Activated T-cell treated with anti-CD3 and anti-CD28 coated beads for 4 hours (primary cell): ENCODE measurements around the gene RPGR.

Experiments
- DNase-seq: peaks from one replicate; pipeline ENCODE4 v3.0.0-alpha.2; 2020

The RPGR gene

GRCh38 chrX:38327007-38327774 is at the start of gene RPGR:
Gene RPGR, minus strand, starts transcription at chrX:38327509. Its CDS starts 142 bp downstream, at chrX:38327367.
- DNase-seq, result peak; percentile 76

DNA sequence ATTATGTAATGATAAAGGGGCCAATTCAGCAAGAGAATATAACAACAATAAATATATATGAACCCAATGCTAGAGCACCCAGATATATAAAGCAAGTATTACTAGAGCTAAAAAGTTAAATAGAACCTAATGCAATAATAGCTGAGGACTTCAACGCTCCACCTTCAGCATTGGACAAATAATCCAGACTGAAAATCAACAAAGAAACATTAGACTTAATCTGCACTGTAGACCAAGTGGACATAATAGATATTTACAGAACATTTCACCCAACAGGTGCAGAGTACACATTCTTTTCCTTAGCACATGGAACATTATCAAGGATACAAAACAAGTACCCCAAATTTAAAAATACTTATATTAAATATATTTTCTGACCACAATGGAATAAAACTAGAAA is 49.4 kb upstream of the RPGR start:
- no peak for DNase-seq

GRCh38 chrX:38375891-38376290 is 48.6 kb upstream of the RPGR start:
- DNase-seq, result no peak

DNA sequence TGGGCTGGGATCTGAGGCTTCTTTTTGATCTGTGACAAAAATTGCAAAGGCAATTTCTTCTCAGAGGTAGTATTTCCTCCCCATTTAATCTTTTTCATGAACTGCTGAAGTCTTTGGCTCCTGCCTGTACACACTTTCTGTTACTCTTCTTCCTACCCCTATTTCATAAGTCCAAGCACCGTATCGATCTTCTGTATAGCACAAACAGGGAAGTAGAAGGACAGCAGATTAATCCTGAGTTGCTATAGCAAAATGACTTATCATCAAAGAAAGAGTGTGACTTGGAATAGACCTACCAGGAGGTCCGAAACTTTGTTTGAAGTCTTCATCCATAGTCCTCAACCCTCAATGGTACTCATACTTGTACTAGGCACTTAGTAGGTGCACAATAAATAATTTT is 47.1 kb upstream of the RPGR start:
- DNase-seq, result no peak

DNA sequence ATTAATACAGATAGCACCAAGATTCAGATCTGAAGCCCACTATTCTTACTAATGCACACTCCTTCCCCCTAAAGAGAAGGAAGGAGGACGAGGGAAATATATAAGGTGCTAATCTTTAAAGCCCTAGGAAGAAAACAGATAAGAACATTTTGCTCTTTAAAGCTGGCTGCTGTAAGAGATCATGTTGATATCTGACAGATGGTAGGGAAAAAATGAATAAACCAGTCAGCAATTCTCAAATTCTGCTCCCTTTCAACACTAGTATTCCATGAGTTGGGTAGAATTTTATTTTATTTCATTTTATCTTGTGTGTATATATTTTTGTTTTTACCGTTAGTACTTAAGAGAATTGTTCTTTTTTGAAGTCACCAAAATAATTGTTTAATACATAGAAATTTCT is 44.3 kb upstream of the RPGR start:
- no peak for DNase-seq

DNA sequence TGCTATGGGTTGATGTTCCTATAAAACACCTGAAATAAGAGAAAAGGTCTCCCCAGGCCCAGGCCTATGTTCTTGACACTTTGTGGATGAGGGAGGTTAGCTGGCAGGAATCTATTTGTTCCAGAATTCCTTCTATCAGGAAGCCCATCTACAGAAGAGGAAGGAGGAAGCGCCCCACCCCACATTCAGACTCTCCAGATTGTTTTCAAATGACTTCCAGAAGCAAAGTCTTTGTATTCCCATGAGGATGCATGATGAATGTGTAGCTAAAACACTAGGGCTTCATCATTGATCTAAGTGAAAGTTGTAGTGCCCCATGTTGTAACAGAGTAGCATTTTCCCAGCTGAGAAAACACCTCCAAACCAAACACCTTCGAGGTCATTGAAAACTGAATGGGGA is 41.5 kb upstream of the RPGR start:
- DNase-seq, result no peak

- DNase-seq, result no peak
These were observed 38.6 kb upstream of the RPGR start for GRCh38 chrX:38365954-38366353.

GRCh38 chrX:38363046-38363445 is 35.7 kb upstream of the RPGR start:
- DNase-seq, result no peak

GRCh38 chrX:38357747-38358673 is 30.7 kb upstream of the RPGR start:
- DNase-seq, result no peak

DNA sequence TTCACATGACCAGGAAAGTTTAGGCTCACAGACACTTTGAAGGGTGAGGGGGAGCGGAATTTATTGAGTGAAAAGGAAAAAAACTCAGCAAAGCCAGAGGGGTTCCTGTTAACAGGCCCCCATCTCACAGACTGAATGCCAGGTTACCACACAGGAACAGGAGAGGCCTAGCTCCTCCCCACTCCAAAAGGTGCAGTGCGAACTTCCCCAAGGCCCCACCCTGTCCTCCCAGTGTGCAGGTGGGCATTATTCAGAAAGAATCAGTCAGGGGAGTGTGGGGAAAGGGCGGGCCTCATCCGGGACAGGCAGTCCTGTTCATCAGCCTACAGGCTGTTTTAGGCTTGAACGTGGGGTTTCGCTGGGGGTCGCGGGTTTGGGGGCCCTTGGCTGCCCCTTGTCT is 29.1 kb upstream of the RPGR start:
- DNase-seq, result no peak

DNA sequence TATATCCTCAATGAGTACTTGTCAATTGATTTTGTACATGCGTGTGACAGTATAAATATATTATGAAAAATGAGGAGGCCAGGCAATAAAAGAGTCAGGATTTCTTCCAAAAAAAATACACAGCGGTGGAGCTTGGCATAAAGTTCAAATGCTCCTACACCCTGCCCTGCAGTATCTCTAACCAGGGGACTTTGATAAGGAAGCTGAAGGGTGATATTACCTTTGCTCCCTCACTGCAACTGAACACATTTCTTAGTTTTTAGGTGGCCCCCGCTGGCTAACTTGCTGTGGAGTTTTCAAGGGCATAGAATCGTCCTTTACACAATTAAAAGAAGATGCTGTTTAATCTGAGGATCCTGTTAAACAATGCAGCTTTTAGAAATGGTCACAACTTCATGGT is 25.1 kb upstream of the RPGR start, which contains the start of gene OTC:
Gene OTC (plus strand): TSS at position 243 of the 400 bp plus-strand sequence. CDS start 93 bp downstream, at position 336.
- DNase-seq, result no peak

- no peak for DNase-seq
These were observed 24.0 kb upstream of the RPGR start for GRCh38 chrX:38351346-38351745.

DNA sequence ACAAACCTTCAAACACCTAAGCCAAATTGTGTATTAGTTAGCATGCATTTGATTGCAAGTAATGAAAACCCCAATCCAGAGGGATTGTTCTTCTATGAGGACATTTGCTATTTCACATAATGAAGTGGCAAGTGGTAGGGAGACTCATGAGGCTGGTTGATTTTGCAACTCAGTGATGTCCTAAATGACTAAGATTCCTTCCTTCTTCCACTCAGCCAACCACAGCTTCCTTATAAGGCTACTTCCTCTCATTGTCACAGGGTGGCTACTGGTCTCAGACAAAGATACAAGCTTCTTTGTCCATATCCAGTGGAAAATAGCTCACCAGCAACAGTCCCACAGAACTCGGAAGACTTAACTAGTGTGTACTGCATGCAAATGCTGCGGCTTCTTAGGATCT is 19.8 kb upstream of the RPGR start:
- DNase-seq, result no peak

DNA sequence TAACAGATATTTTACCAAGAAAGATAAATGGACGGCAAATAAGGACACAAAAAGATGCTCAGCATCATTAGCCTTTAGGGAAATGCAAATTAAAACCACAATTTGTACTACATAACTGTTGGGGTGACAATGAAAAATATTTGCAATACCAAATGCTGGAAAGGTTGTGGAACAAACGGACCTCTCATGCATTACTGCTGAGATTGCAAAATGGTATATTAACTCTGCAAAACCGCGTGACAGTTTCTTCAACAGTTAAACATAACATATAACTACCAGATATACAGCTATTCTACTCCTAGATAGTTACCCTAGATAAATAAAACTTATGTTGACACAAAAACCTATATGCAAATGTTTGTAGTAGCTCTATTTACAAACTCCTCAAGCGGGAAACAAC is 18.8 kb upstream of the RPGR start:
- no peak for DNase-seq

DNA sequence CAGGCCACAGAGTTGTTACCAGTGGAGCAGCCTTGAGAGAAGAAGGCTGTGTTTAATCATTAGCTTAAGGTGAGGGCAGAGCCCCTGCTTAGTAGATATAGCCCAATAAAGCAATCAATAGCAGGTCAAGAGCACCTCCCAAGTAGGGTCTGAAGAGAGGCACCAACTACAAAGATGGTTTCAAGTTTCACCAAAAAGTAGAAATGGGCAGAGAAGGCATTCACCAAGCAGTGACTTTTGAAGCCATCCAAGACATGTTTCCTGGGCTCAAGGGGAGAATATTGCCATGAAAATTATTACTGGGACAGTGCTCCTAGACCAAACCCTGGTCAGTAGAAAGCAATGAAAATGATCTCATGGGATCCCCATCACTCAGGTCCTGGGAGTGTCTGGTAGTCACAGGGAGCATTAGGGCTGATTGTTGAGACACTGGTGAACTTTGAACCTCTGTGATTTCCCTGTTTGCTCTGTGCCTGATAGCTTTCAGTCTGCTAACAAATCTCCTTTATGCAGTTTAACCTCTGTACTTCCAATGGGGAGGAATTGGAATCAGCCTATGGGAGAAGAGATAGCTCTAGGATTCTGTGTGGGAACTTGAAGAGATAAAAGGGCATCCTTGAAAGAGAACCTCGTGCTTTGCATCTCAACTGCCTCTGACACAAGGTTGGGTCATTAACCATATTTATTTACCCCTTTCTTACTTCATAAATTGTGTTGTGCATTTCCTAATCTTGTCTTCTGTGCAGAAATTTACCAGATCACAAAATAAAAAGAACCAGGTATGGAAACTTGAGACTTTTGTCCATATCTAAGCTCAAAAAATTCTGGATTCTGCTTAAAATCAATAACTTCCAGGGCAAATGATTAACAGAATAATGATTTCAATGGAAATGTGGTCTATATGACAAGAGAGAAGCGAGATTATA is 15.8 kb upstream of the RPGR start:
- no peak for DNase-seq

DNA sequence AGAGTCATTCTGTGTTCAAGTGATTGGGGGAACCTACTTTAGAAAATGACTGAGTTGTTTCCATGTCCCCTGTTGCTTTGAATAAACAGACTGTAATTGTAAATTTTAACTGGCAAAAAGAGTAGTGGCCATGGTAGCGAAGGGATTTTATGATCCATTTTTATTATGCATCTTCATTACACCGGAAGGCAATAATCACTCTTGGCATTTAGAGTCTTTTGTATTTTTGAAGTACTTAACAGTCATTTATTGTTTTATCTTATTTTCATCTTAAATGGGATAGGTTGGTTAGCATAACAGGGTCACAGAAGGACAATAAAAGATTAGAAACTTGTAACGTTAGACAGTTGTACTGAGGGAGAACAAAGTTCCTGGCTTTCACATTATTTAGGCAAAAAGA is 14.1 kb upstream of the RPGR start:
- no peak for DNase-seq

DNA sequence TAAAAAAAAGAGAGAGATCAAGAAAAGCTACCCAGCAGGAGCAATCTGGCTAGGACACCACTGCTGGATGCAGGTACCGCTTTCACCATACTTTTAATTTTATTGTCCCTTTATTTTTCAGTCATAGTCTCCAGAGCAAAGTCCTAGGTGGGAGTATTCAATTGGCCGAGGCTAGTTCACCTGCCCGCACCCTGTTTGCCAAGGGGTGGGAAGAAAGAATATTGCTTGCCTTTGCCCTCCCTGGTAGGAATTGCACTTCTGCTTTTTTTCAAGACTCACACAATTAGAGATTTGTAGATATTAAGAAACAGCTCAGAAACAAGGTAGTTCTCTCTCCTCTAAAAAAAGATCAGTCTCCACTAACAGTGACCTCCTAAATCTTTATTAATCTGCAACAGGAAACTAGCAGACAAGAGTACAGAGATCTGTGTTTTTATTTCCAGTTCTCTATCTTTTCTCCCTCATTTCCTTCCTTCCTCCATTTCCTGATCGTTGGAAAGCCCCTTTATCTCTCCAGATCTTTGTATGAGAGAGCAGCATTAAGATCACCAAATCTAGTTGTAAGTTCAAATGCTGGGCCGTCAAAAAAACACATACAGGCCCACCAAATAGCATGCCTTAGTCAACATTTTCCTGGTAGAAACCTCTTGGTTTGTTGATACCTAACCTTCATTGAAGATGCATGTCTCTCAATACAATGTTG is 9.4 kb upstream of the RPGR start:
- DNase-seq, result no peak

DNA sequence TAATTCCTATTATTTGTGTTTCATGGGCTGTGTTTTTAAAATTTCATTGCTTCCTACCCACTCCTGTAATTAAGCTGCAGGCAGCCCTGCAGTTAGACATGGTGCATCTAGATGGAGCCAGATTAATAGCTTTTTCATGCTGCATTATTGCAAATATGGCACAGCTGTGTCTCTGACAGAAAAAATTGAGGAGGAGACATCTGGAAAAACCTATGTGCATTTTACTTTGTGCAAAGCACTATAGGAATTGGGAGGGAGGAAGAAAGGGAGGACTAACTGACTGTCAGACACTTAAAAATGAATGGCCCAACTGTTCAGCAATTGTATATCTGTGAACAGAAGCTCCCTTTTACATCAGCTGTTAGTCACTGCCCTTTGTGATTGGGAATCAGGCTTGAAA is 8.1 kb upstream of the RPGR start:
- DNase-seq, result no peak

DNA sequence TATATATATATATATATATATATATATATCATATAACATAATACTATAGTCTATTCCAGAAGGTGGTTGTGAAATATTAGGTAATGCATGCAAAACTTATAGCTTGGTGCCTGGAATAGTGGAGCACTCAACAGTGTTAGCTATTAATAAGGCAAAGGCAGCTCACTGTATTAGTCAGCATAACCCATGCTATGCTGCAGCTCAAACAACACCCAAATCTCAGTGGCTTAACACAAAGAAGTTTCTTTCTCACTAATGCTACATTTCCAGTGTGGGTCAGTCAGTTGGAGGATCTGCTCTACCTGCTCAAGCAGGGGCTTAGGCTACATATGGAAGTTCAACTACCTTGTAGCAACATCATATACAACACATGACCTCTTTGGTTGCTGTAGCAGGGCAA is 5.2 kb upstream of the RPGR start:
- DNase-seq, result no peak

DNA sequence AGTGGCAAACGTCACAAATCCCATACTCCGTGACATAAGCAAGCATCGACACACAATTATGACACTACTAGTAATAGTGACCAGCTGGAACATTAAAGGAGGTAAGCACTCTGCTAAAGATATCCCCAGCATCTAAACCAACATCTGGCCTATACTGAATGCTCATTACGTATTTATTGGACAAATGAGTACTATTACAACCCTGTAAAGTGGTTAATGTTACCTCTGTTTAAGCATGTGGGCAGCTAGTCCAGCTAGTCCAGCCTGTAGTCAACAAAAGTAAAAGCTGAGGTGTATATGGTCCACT is 419 bp upstream of the RPGR start:
- no peak for DNase-seq

DNA sequence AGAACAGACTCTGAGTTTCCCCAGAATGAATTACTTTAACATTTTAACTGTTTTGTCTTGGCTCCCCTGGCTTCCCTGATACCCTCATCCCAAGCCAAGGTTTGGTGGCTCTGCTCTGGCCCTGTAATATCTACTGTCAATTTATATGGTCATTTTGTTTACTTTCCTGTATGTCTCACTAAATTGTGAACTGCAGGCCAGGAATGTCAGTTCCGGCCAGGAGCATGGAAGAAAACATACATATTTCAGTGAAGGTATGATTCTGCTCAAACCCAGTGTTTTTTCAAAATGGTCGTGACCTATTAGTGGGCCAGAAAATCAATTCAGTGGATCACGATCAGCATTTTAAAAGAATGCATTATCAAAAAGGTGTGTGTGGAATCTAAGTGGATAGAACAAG is 1.2 kb downstream of the RPGR start:
- DNase-seq, result no peak

DNA sequence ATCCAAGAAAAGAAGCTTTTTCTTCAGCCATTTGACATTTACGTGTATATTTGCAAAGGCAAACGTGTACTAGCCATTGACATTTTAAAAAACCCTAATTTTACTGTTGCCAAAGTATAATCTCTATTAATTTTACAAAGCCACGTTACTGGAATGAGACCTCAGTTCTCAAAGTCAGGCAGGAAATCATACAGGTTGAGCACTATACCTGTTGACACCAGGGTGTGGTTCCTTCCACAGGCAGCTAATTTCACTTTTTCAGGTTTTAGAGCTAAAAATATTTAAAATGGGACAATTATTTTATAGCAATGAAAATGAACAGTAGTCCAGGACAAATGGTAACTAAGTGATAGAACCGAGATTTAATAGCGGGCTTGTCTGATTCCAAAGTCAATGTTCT is 6.5 kb downstream of the RPGR start:
- DNase-seq, result no peak

GRCh38 chrX:38318606-38319005 is 8.7 kb downstream of the RPGR start:
- DNase-seq, result no peak
